Suppressor macrophage treated with lipopolysaccharide for 4 hours (primary cell): ENCODE results near the gene SLC37A3.

Experiments used
- DNase-seq: peaks from one replicate; pipeline ENCODE4 v3.0.0-alpha.2; 2020

SLC37A3 gene

GRCh38 chr7:140400381-140400780 lies 2.1 kb upstream of the SLC37A3 start:
- no peak for DNase-seq

- DNase-seq, result no peak
Measured at GRCh38 chr7:140398821-140399220, 491 bp upstream of the SLC37A3 start.

- DNase-seq, result no peak
Measured at GRCh38 chr7:140393756-140394306, 4.5 kb downstream of the SLC37A3 start.

GRCh38 chr7:140391634-140392033 lies 6.7 kb downstream of the SLC37A3 start:
- no peak for DNase-seq

- peak; percentile 83 for DNase-seq
Measured at GRCh38 chr7:140390466-140391190, 7.7 kb downstream of the SLC37A3 start.

- no peak for DNase-seq
Measured at GRCh38 chr7:140390034-140390433, 8.3 kb downstream of the SLC37A3 start.

GRCh38 chr7:140389445-140389844 lies 8.9 kb downstream of the SLC37A3 start:
- no peak for DNase-seq

- peak; percentile 30 for DNase-seq
Measured at GRCh38 chr7:140384894-140385545, 13.3 kb downstream of the SLC37A3 start.

GRCh38 chr7:140383954-140384713 lies 14.2 kb downstream of the SLC37A3 start:
- no peak for DNase-seq

GRCh38 chr7:140375892-140376730 lies 22.2 kb downstream of the SLC37A3 start:
- no peak for DNase-seq

GRCh38 chr7:140375323-140375722 lies 23.0 kb downstream of the SLC37A3 start:
- DNase-seq, result no peak

GRCh38 chr7:140369294-140369693 lies 29.0 kb downstream of the SLC37A3 start:
- no peak for DNase-seq

GRCh38 chr7:140367528-140367927 lies 30.8 kb downstream of the SLC37A3 start:
- no peak for DNase-seq

- no peak for DNase-seq
Measured at GRCh38 chr7:140364819-140365218, 33.5 kb downstream of the SLC37A3 start.

- DNase-seq, result no peak
Measured at GRCh38 chr7:140360697-140361229, 37.6 kb downstream of the SLC37A3 start.

- DNase-seq, result peak; percentile 64
Measured at GRCh38 chr7:140358412-140359051, 39.8 kb downstream of the SLC37A3 start.

GRCh38 chr7:140358024-140358411 lies 40.3 kb downstream of the SLC37A3 start:
- DNase-seq, result no peak

GRCh38 chr7:140350056-140350455 lies 48.3 kb downstream of the SLC37A3 start:
- no peak for DNase-seq

- no peak for DNase-seq
Measured at GRCh38 chr7:140349144-140349771, 49.1 kb downstream of the SLC37A3 start.

GRCh38 chr7:140348161-140348849 lies 50.0 kb downstream of the SLC37A3 start:
- DNase-seq, result no peak

GRCh38 chr7:140347218-140347617 lies 51.1 kb downstream of the SLC37A3 start:
- no peak for DNase-seq
